ACC112 (cell line): Measurements from ENCODE around the gene SUPT6H.

Experiments used
- H2AFZ ChIP-seq: fragments of 200-600 bp; sonication (generic); one replicate; pipeline ENCODE4 v1.6.0; 2017; ENCODE audit warnings: antibody characterized with exemption, low read length; ENCODE audit not compliant: unreplicated experiment
- H3K27ac ChIP-seq: fragments of 200-600 bp; sonication (generic); 2 replicates; pipeline ENCODE4 v1.5.1; 2014; ENCODE audit warnings: low read depth, mild to moderate bottlenecking, antibody characterized with exemption, low read length, moderate library complexity
- H3K27me3 ChIP-seq: fragments of 200-600 bp; sonication (generic); 2 replicates; pipeline ENCODE4 v1.6.1; 2014; ENCODE audit warnings: mild to moderate bottlenecking, antibody characterized with exemption, low read length, moderate library complexity, mixed read lengths; ENCODE audit not compliant: insufficient read depth
- H3K36me3 ChIP-seq: fragments of 200-600 bp; sonication (generic); 2 replicates; pipeline ENCODE4 v1.6.1; 2016; ENCODE audit warnings: mild to moderate bottlenecking, antibody characterized with exemption, low read length, moderate library complexity, mixed read lengths; ENCODE audit not compliant: insufficient read depth
- H3K4me1 ChIP-seq: fragments of 200-600 bp; sonication (generic); one replicate; pipeline ENCODE4 v1.6.1; 2016; ENCODE audit warnings: low read length, mixed read lengths; ENCODE audit not compliant: insufficient read depth, unreplicated experiment, control insufficient read depth
- H3K4me3 ChIP-seq: fragments of 200-600 bp; sonication (generic); 2 replicates; pipeline ENCODE4 v1.5.1; 2014; ENCODE audit warnings: mild to moderate bottlenecking, low read depth, low read length
- H3K79me2 ChIP-seq: fragments of 200-600 bp; sonication (generic); one replicate; pipeline ENCODE4 v1.6.0; 2016; ENCODE audit warnings: low read length; ENCODE audit not compliant: control insufficient read depth, unreplicated experiment, insufficient read depth

Gene SUPT6H

GRCh38 chr17:28747051-28747691 is 85.2 kb downstream of the SUPT6H start:
- Histone ChIP-seq H3K27me3 (no peaks in the 10 kb centered on the region), H3K79me2 (peaks cover 41% of the 10 kb centered on the region), H3K36me3 (peaks cover 12% of the 10 kb centered on the region; the same call in 1 of the 2 replicates), H2AFZ (no peak overlapping the region), H3K4me3 (peak overlapping the region; percentile 95; the same call in 1 of the 2 replicates), H3K4me1 (peaks cover 33% of the 10 kb centered on the region), H3K27ac (no peak overlapping the region)

- peaks cover 28% of the 10 kb centered on the region for H3K4me1 ChIP-seq
- H3K79me2 ChIP-seq, result peaks cover 41% of the 10 kb centered on the region
- H2AFZ ChIP-seq, result no peak overlapping the region
These were observed 86.1 kb downstream of the SUPT6H start for GRCh38 chr17:28747801-28748750.

DNA sequence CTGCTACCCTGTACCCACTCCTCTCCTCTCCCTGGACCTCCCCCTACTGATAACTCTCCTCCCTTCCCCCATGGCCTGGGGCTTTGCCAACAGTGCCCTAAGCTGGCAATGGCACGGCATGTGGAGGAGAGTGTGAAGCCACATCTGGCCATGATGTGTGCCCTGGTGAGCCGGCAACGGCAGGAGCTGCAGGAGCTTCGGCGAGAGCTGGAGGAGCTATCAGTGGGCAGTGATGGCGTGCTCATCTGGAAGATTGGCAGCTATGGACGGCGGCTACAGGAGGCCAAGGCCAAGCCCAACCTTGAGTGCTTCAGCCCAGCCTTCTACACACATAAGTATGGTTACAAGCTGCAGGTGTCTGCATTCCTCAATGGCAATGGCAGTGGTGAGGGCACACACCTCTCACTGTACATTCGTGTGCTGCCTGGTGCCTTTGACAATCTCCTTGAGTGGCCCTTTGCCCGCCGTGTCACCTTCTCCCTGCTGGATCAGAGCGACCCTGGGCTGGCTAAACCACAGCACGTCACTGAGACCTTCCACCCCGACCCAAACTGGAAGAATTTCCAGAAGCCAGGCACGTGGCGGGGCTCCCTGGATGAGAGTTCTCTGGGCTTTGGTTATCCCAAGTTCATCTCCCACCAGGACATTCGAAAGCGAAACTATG is 87.0 kb downstream of the SUPT6H start:
- peaks cover 12% of the 10 kb centered on the region; the same call in 1 of the 2 replicates for H3K36me3 ChIP-seq
- H2AFZ ChIP-seq, result no peak overlapping the region
- H3K27me3 ChIP-seq, result no peaks in the 10 kb centered on the region
- peaks cover 28% of the 10 kb centered on the region for H3K4me1 ChIP-seq
- H3K4me3 ChIP-seq, result no peak overlapping the region
- no peak overlapping the region for H3K27ac ChIP-seq
- peaks cover 41% of the 10 kb centered on the region for H3K79me2 ChIP-seq

More at GRCh38 chr17:28747801-28748750, 86.1 kb downstream of the SUPT6H start:
- Histone ChIP-seq H3K27ac (no peak overlapping the region), H3K27me3 (no peaks in the 10 kb centered on the region), H3K4me3 (no peak overlapping the region), H3K36me3 (peaks cover 12% of the 10 kb centered on the region; the same call in 1 of the 2 replicates)

- peaks cover 36% of the 10 kb centered on the region for H3K79me2 ChIP-seq
- peaks cover 12% of the 10 kb centered on the region; the same call in 1 of the 2 replicates for H3K36me3 ChIP-seq
- H3K4me1 ChIP-seq, result peaks cover 28% of the 10 kb centered on the region
- no peak overlapping the region for H3K27ac ChIP-seq
- no peak overlapping the region for H3K4me3 ChIP-seq
- H2AFZ ChIP-seq, result no peak overlapping the region
- no peaks in the 10 kb centered on the region for H3K27me3 ChIP-seq
These were observed 87.6 kb downstream of the SUPT6H start for GRCh38 chr17:28749516-28750177.

GRCh38 chr17:28750178-28751047 is 88.4 kb downstream of the SUPT6H start:
- Histone ChIP-seq H3K27me3 (no peaks in the 10 kb centered on the region), H3K4me1 (peaks cover 32% of the 10 kb centered on the region), H3K27ac (no peak overlapping the region), H3K36me3 (peaks cover 12% of the 10 kb centered on the region; the same call in 1 of the 2 replicates), H3K79me2 (peaks cover 28% of the 10 kb centered on the region), H2AFZ (no peak overlapping the region), H3K4me3 (no peak overlapping the region)

DNA sequence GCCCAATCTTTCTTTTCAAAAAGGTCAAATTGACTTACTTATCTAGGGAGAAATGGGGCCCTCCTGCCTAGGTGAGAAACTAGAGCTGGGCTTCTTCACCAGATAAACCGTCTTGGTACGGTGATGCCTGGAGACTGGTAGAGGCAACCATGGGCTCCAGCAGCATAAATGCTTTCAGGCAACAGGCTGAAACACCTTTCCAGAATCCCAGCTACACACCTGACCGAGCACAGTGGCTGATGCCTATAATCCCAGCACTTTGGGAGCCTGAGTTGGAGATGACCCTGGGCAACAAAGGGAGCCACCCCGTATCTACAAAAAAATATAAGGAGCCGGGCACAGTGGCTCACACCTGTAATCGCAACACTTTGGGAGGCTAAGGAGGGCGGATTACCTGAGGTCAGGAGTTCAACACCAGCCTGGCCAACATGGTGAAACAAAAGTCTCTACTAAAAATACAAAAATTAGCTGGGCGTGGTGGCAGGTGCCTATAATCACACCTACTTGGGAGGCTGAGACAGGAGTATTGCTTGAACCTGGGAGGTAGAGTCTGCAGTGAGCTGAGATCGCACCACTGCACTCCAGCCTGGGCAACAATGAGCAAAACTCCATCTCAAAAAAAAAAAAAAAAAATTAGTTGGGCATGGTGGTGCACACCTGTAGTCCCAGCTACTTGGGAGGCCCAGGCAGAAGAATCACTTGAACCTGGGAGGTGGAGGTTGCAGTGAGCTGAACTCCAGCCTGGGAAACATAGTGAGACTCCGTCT is 89.8 kb downstream of the SUPT6H start:
- Histone ChIP-seq H3K27me3 (no peaks in the 10 kb centered on the region), H3K4me1 (peaks cover 27% of the 10 kb centered on the region), H3K27ac (no peak overlapping the region), H3K36me3 (peaks cover 12% of the 10 kb centered on the region; the same call in 1 of the 2 replicates), H3K4me3 (no peak overlapping the region), H2AFZ (no peak overlapping the region), H3K79me2 (peaks cover 15% of the 10 kb centered on the region)
